ENCODE data around the gene NPC1L1.

- no peak for TF ChIP-seq GATA2 (IDR thresholded peaks at IDR 0.05; ENCODE audit: low read depth, low read length)
- TF ChIP-seq GATA3 (IDR thresholded peaks at IDR 0.05; ENCODE audit: low read depth, low read length) = no peak
Measured at GRCh38 chr7:44530990-44531389, 10.1 kb downstream of the NPC1L1 start.
